GM12878 (cell line): ENCODE results near the gene EPHA10. TPM values are rescaled to one million over a fixed set of nuclear protein-coding genes. Genes with fewer than 3 reads are reported as not detected.

ENCODE experiments used
- ATAC-seq: fragments of 200-7000 bp; cut with Tn5 transposase; 3 replicates; pipeline ENCODE4 v1.9.1; 2020; ENCODE audit warnings: mild to moderate bottlenecking, moderate library complexity
- BruUV-seq: library from RNA; stranded (reverse); fragments of 400-500 nt; replicated peaks from 2 replicates; lab custom pipeline; 2021; lab: Mats Ljungman, UMichigan
- CTCF ChIA-PET: fragments of 300-600 bp; sonication (Branson Sonifier 250); formaldehyde crosslinking; extraction: SDS; loops from one replicate; lab custom pipeline; 2021; ENCODE audit warnings: inconsistent platforms; lab: Yijun Ruan, JAX
- POLR2A ChIA-PET: fragments of 350-600 bp; formaldehyde crosslinking; extraction: SDS; loops from one replicate; lab custom pipeline; 2021; ENCODE audit warnings: inconsistent platforms; lab: Charles Lee
- RAD21 ChIA-PET: fragments of 300-600 bp; sonication (Branson Sonifier 250); formaldehyde crosslinking; loops from one replicate; lab custom pipeline; 2023; ENCODE audit warnings: antibody characterized with exemption; ENCODE audit not compliant: unreplicated experiment; lab: Charles Lee
- SMC1A ChIA-PET: fragments of 300-600 bp; sonication (Branson Sonifier 250); formaldehyde crosslinking; loops from one replicate; lab custom pipeline; 2023; ENCODE audit not compliant: unreplicated experiment, uncharacterized antibody; lab: Charles Lee
- DNase-seq: peaks from one replicate; pipeline ENCODE4 v3.0.0-alpha.2; 2011; ENCODE audit warnings: low read depth, low spot score
- FAIRE-seq: peaks from 3 replicates; lab custom pipeline; 2011; peaks lifted over from hg19 to GRCh38; lab: Jason Lieb, UNC
- H2AFZ ChIP-seq: 2 replicates; pipeline ENCODE4 v1.6.0; 2011; ENCODE audit warnings: low read depth, low read length, control low read depth; ENCODE audit not compliant: control insufficient read depth
- H3K27ac ChIP-seq: 2 replicates; pipeline ENCODE4 v1.5.1; 2011; ENCODE audit warnings: control low read depth; ENCODE audit not compliant: control insufficient read depth, insufficient read depth
- H3K27me3 ChIP-seq, 2 experiments: replicated peaks in 1 of 2; 2 replicates each; pipeline versions ENCODE4 v1.6.0 to v1.6.1; 2011; ENCODE audit warnings: low read length in 1 of 2; ENCODE audit not compliant: control insufficient read depth in 2 of 2, insufficient read depth in 2 of 2
- H3K36me3 ChIP-seq, 2 experiments: 2 replicates each; pipeline ENCODE4 v1.5.1; 2011; ENCODE audit warnings: low read length in 1 of 2; ENCODE audit not compliant: control insufficient read depth in 2 of 2, insufficient read depth in 2 of 2
- H3K4me1 ChIP-seq: 2 replicates; pipeline ENCODE4 v1.6.1; 2011; ENCODE audit warnings: mild to moderate bottlenecking, low read length, moderate library complexity, mixed read lengths; ENCODE audit not compliant: control insufficient read depth, insufficient read depth
- H3K4me2 ChIP-seq: 2 replicates; pipeline ENCODE4 v1.6.0; 2011; ENCODE audit warnings: control low read depth; ENCODE audit not compliant: control insufficient read depth, insufficient read depth
- H3K4me3 ChIP-seq: fragments of 200-600 bp; sonication (generic); 2 replicates; pipeline ENCODE4 v1.5.1; 2016
- H3K79me2 ChIP-seq: 2 replicates; pipeline ENCODE4 v1.6.0; 2011; ENCODE audit warnings: low read length; ENCODE audit not compliant: control insufficient read depth, insufficient read depth
- H3K9ac ChIP-seq: 2 replicates; pipeline ENCODE4 v1.8.0; 2011; ENCODE audit warnings: low read length, control low read depth, mixed read lengths; ENCODE audit not compliant: control insufficient read depth, insufficient read depth
- H3K9me3 ChIP-seq: replicated peaks from 3 replicates; pipeline ENCODE4 v1.5.1; 2011; ENCODE audit warnings: mild to moderate bottlenecking, low read length; ENCODE audit not compliant: control insufficient read depth, insufficient read depth
- H4K20me1 ChIP-seq: 2 replicates; pipeline ENCODE4 v1.6.0; 2011; ENCODE audit not compliant: control insufficient read depth, insufficient read depth
- CHD1 ChIP-seq: IDR thresholded peaks from 2 replicates; pipeline ENCODE4 v1.6.1; 2012; ENCODE audit warnings: low read depth, low read length, improper control_type of control experiment
- CHD4 ChIP-seq: fragments of 200-600 bp; sonication (generic); IDR thresholded peaks from 2 replicates; pipeline ENCODE4 v1.6.1; 2016; ENCODE audit warnings: mild to moderate bottlenecking
- CREB1 ChIP-seq: IDR thresholded peaks from 2 replicates; pipeline ENCODE4 v1.6.1; 2012; ENCODE audit warnings: low read depth, mild to moderate bottlenecking, inconsistent platforms
- CREM ChIP-seq: IDR thresholded peaks from 2 replicates; pipeline ENCODE4 v1.6.1; 2014; ENCODE audit warnings: antibody characterized with exemption, low read depth
- ESRRA ChIP-seq: IDR thresholded peaks from 2 replicates; pipeline ENCODE4 v1.6.1; 2012; ENCODE audit warnings: mild to moderate bottlenecking, low read length, improper control_type of control experiment
- MEF2B ChIP-seq: fragments of 450-650 bp; IDR thresholded peaks from 2 replicates; pipeline ENCODE4 v1.6.1; 2018; ENCODE audit warnings: mild to moderate bottlenecking, moderate library complexity; ENCODE audit not compliant: partially characterized antibody, poor library complexity, severe bottlenecking
- MYC ChIP-seq: IDR thresholded peaks from 2 replicates; pipeline ENCODE4 v1.6.1; 2011; ENCODE audit warnings: mild to moderate bottlenecking, low read length, moderate library complexity, inconsistent platforms; ENCODE audit not compliant: insufficient read depth, insufficient replicate concordance, insufficient read length, severe bottlenecking
- PAX5 ChIP-seq: IDR thresholded peaks from 2 replicates; pipeline ENCODE4 v1.6.1; 2011; ENCODE audit warnings: low read depth, low read length, borderline replicate concordance
- PAX8 ChIP-seq: fragments of 450-650 bp; IDR thresholded peaks from 2 replicates; pipeline ENCODE4 v1.6.1; 2017; ENCODE audit warnings: mild to moderate bottlenecking, moderate library complexity
- POLR2AphosphoS2 ChIP-seq: IDR thresholded peaks from 2 replicates; pipeline ENCODE4 v1.6.1; 2011; ENCODE audit warnings: low read depth, mild to moderate bottlenecking, low read length, improper control_type of control experiment, moderate library complexity
- RFX5 ChIP-seq: IDR thresholded peaks from 2 replicates; pipeline ENCODE4 v1.6.1; 2011; ENCODE audit warnings: low read depth, low read length, improper control_type of control experiment
- SMARCA5 ChIP-seq: fragments of 450-650 bp; IDR thresholded peaks from 2 replicates; pipeline ENCODE4 v1.6.1; 2017; ENCODE audit warnings: mild to moderate bottlenecking
- SUZ12 ChIP-seq: fragments of 200-600 bp; sonication (generic); IDR thresholded peaks from one replicate; pipeline ENCODE4 v1.6.1; 2018; ENCODE audit warnings: antibody characterized with exemption, mild to moderate bottlenecking; ENCODE audit not compliant: unreplicated experiment
- TARDBP ChIP-seq: IDR thresholded peaks from 2 replicates; pipeline ENCODE4 v1.6.1; 2016; ENCODE audit warnings: borderline replicate concordance
- TCF3 ChIP-seq: IDR thresholded peaks from 2 replicates; pipeline ENCODE4 v1.6.1; 2012; ENCODE audit warnings: low read depth, mild to moderate bottlenecking, low read length, borderline replicate concordance; ENCODE audit not compliant: insufficient read depth
- WGBS: methylation state at CpG from one replicate; pipeline ENCODE4 v1.1.6; 2016; ENCODE audit warnings: low lambda C conversion rate; ENCODE audit not compliant: insufficient replicate concordance, insufficient coverage; ENCODE audit errors: missing lambda C conversion rate; 5-methylcytosine and 5-hydroxymethylcytosine counted together
- in situ Hi-C: fragments of 300-500 bp; cut with MboI; formaldehyde crosslinking; loops from 9 replicates; pipeline ENCODE4 v1.14.3; 2018; ENCODE audit warnings: mixed read lengths
- intact Hi-C: fragments of 100-400 bp; cut with micrococcal nuclease; formaldehyde crosslinking; loops from one replicate; pipeline ENCODE4 v1.14.2; 2022; ENCODE audit not compliant: unreplicated experiment
- polyA plus RNA-seq, 11 experiments: library from polyadenylated mRNA; depleted of rRNA in 4 of 11; unstranded in 6 of 11; stranded (reverse) in 5 of 11; fragments of >200 nt; fragmentation: Nextera tagmentation in 4 of 11; fragmentation: Illumina TruSeq in 1 of 11; extraction: Ambion mirVana in 4 of 11; extraction: Trizol in 1 of 11; gene quantifications; 1 replicate in 1 of 11; 2 replicates in 10 of 11; pipeline versions ENCODE4 v1.2.1 to v1.2.3, GENCODE V29; 2011 to 2016; ENCODE audit warnings: inconsistent platforms in 2 of 11, missing spikeins in 2 of 11, low read depth in 1 of 11
- total RNA-seq, 4 experiments: library from RNA; depleted of rRNA in 3 of 4; stranded (reverse); fragments of >200 nt in 3 of 4; fragmentation: Illumina TruSeq in 1 of 4; extraction: Trizol in 1 of 4; gene quantifications; 2 replicates each; pipeline versions ENCODE4 v1.2.1 to v1.2.3, GENCODE V29; 2013 to 2021
- TF ChIP-seq, protein P1 (sequence below): fragments of 450-650 bp; formaldehyde crosslinking; IDR thresholded peaks from 2 replicates; pipeline ENCODE4 v1.4.0; 2022; ENCODE audit warnings: mild to moderate bottlenecking, moderate library complexity
- TF ChIP-seq, protein P2 (sequence below): IDR thresholded peaks from 2 replicates; pipeline ENCODE4 v1.6.1; 2012; ENCODE audit warnings: low read depth, low read length, improper control_type of control experiment
- TF ChIP-seq, protein P3 (sequence below): fragments of 450-650 bp; formaldehyde crosslinking; IDR thresholded peaks from 2 replicates; pipeline ENCODE4 v1.5.0; 2022; ENCODE audit warnings: mild to moderate bottlenecking, missing genetic modification characterization

EPHA10 gene
- total and polyA plus RNA-seq, 10 of the 15 experiments (the other 5 are each of a cell fraction or from before 2014, with no cell fraction given) = 0.05 to 0.06 TPM; not detected in 8

DNA sequence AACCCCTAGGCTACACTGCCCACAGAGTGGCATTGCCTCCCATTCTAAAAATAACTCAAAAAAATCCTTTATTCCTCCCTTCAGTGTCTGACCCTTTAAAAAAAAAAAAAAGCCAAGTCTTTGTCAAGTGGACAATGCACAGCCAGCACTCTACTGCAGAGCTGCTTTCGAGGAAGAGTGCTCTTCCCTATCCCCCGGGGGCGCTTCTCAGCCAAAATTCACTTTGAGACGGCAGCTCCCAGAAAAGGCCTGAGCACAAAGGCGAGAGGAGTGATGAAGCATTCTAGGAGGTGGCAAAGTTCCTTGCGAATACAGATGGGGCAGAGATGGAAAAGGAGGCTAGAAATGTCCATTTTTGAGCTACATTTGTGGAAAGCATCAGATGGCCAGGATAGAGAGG, 23.3 kb downstream of the EPHA10 start:
- FAIRE-seq (no peak), DNase-seq (no peak), ATAC-seq (no peak)
- no peaks in the 10 kb centered on the region; the same call in 2 of the 3 replicates for H3K9me3 ChIP-seq
- no peaks in the 10 kb centered on the region; a peak in 1 of 4 replicates for H3K27me3 ChIP-seq
- H3K27ac ChIP-seq = no peak overlapping the region
- no TSS peak for BruUV-seq
- no peak overlapping the region for H3K4me3 ChIP-seq
- ChIA-PET CTCF (interaction anchor here (0.6 to 1.3 kb wide), 2 partner anchors 15 to 1085 kb away, joined by 3 to 4 read pairs; no protein-coding TSS in a partner anchor), POLR2A (no interaction called here), RAD21 (no interaction called here), SMC1A (interaction anchor here (0.7 kb wide), 1 partner anchor 160 kb away, joined by 3 read pairs; no protein-coding TSS in a partner anchor)
- H2AFZ ChIP-seq = no peak overlapping the region
- H3K4me2 ChIP-seq = no peak overlapping the region
- H3K36me3 ChIP-seq = no peaks in the 10 kb centered on the region
- H3K4me1 ChIP-seq = no peaks in the 10 kb centered on the region
- in situ Hi-C loops = no loop called here
- 51% methylated on average over 6 of the region's 6 CpGs for WGBS
- no peaks in the 10 kb centered on the region for H4K20me1 ChIP-seq
- intact Hi-C loops = no loop called here
- no peak overlapping the region for H3K9ac ChIP-seq
- no peaks in the 10 kb centered on the region for H3K79me2 ChIP-seq
- TF ChIP-seq PAX5 (no peak), TCF3 (no peak), TARDBP (no peak), POLR2AphosphoS2 (no peak), MYC (no peak), ESRRA (no peak), RFX5 (no peak), CREB1 (no peak), CHD1 (no peak), MEF2B (no peak), SUZ12 (no peak), CREM (no peak), PAX8 (no peak), CHD4 (no peak), SMARCA5 (no peak)
- TF ChIP-seq, protein P1, sequence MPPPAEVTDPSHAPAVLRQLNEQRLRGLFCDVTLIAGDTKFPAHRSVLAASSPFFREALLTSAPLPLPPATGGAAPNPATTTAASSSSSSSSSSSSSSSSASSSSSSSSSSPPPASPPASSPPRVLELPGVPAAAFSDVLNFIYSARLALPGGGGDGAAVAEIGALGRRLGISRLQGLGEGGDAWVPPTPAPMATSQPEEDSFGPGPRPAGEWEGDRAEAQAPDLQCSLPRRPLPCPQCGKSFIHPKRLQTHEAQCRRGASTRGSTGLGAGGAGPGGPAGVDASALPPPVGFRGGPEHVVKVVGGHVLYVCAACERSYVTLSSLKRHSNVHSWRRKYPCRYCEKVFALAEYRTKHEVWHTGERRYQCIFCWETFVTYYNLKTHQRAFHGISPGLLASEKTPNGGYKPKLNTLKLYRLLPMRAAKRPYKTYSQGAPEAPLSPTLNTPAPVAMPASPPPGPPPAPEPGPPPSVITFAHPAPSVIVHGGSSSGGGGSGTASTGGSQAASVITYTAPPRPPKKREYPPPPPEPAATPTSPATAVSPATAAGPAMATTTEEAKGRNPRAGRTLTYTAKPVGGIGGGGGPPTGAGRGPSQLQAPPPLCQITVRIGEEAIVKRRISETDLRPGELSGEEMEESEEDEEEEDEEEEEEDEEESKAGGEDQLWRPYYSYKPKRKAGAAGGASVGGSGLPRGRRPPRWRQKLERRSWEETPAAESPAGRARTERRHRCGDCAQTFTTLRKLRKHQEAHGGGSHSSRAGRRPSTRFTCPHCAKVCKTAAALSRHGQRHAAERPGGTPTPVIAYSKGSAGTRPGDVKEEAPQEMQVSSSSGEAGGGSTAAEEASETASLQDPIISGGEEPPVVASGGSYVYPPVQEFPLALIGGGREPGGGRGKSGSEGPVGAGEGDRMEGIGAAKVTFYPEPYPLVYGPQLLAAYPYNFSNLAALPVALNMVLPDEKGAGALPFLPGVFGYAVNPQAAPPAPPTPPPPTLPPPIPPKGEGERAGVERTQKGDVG (CRISPR knock-in tag) = no peak
- TF ChIP-seq, protein P2, sequence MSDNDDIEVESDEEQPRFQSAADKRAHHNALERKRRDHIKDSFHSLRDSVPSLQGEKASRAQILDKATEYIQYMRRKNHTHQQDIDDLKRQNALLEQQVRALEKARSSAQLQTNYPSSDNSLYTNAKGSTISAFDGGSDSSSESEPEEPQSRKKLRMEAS = no peak
- TF ChIP-seq, protein P3, sequence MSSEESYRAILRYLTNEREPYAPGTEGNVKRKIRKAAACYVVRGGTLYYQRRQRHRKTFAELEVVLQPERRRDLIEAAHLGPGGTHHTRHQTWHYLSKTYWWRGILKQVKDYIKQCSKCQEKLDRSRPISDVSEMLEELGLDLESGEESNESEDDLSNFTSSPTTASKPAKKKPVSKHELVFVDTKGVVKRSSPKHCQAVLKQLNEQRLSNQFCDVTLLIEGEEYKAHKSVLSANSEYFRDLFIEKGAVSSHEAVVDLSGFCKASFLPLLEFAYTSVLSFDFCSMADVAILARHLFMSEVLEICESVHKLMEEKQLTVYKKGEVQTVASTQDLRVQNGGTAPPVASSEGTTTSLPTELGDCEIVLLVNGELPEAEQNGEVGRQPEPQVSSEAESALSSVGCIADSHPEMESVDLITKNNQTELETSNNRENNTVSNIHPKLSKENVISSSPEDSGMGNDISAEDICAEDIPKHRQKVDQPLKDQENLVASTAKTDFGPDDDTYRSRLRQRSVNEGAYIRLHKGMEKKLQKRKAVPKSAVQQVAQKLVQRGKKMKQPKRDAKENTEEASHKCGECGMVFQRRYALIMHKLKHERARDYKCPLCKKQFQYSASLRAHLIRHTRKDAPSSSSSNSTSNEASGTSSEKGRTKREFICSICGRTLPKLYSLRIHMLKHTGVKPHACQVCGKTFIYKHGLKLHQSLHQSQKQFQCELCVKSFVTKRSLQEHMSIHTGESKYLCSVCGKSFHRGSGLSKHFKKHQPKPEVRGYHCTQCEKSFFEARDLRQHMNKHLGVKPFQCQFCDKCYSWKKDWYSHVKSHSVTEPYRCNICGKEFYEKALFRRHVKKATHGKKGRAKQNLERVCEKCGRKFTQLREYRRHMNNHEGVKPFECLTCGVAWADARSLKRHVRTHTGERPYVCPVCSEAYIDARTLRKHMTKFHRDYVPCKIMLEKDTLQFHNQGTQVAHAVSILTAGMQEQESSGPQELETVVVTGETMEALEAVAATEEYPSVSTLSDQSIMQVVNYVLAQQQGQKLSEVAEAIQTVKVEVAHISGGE (CRISPR knock-in tag) = no peak
